PC-9 (cell line): ENCODE data around the gene NXF1. TPM values are rescaled to one million over a fixed set of nuclear protein-coding genes. Genes with fewer than 3 reads are reported as not detected.

Source experiments
- BruUV-seq: library from RNA; stranded (reverse); fragments of 400-500 nt; replicated peaks from 2 replicates; lab custom pipeline; 2021; lab: Mats Ljungman, UMichigan
- CTCF ChIA-PET: fragments of 300-600 bp; sonication (Branson Sonifier 250); formaldehyde crosslinking; loops from one replicate; lab custom pipeline; 2022; ENCODE audit warnings: antibody characterized with exemption; lab: Charles Lee
- POLR2A ChIA-PET: fragments of 300-600 bp; sonication (Branson Sonifier 250); formaldehyde crosslinking; loops from one replicate; lab custom pipeline; 2022; ENCODE audit warnings: antibody characterized with exemption; ENCODE audit not compliant: unreplicated experiment; lab: Charles Lee
- DNase-seq, 2 experiments: peaks; one replicate each; pipeline versions ENCODE4 v3.0.0 to v3.0.0-alpha.2; 2015 to 2022; ENCODE audit warnings: mixed read lengths in 1 of 2
- H2AFZ ChIP-seq: fragments of 200-600 bp; sonication (generic); 2 replicates; pipeline ENCODE4 v1.8.1; 2017; ENCODE audit warnings: antibody characterized with exemption
- H3F3A ChIP-seq: fragments of 200-600 bp; sonication (generic); 2 replicates; pipeline ENCODE4 v1.8.1; 2017; ENCODE audit warnings: antibody characterized with exemption, mild to moderate bottlenecking, low read depth; ENCODE audit not compliant: insufficient read depth
- H3K27ac ChIP-seq: fragments of 200-600 bp; sonication (generic); 2 replicates; pipeline ENCODE4 v1.6.1; 2016; ENCODE audit warnings: mixed run types
- H3K27me3 ChIP-seq: fragments of 200-600 bp; sonication (generic); 2 replicates; pipeline ENCODE4 v1.6.1; 2016; ENCODE audit warnings: low read depth, mixed run types; ENCODE audit not compliant: insufficient read depth
- H3K36me3 ChIP-seq: fragments of 200-600 bp; sonication (generic); 2 replicates; pipeline ENCODE4 v1.6.1; 2016; ENCODE audit warnings: low read depth, mixed run types
- H3K4me1 ChIP-seq: fragments of 200-600 bp; sonication (generic); replicated peaks from 2 replicates; pipeline ENCODE4 v1.6.1; 2016; ENCODE audit warnings: mixed run types; ENCODE audit not compliant: insufficient read depth
- H3K4me2 ChIP-seq: fragments of 200-600 bp; sonication (generic); 2 replicates; pipeline ENCODE4 v1.6.1; 2017; ENCODE audit warnings: mixed run types
- H3K4me3 ChIP-seq: fragments of 200-600 bp; sonication (generic); 2 replicates; pipeline ENCODE4 v1.6.1; 2016; ENCODE audit warnings: mixed run types
- H3K79me2 ChIP-seq: fragments of 200-600 bp; sonication (generic); 2 replicates; pipeline ENCODE4 v1.6.1; 2017; ENCODE audit warnings: low read depth, mixed run types
- H3K9me2 ChIP-seq: fragments of 200-600 bp; sonication (generic); 2 replicates; pipeline ENCODE4 v1.8.1; 2017; ENCODE audit warnings: mild to moderate bottlenecking; ENCODE audit not compliant: insufficient read depth
- H3K9me3 ChIP-seq: fragments of 200-600 bp; sonication (generic); 2 replicates; pipeline ENCODE4 v1.8.1; 2016; ENCODE audit warnings: low read depth; ENCODE audit not compliant: insufficient read depth
- H4K20me1 ChIP-seq: fragments of 200-600 bp; sonication (generic); 2 replicates; pipeline ENCODE4 v1.8.1; 2017; ENCODE audit not compliant: insufficient read depth
- CTCF ChIP-seq: fragments of 200-600 bp; sonication (generic); conservative IDR thresholded peaks from 2 replicates; pipeline ENCODE4 v1.6.1; 2017; ENCODE audit warnings: mixed run types, antibody characterized with exemption, mild to moderate bottlenecking, moderate library complexity
- EZH2 ChIP-seq: fragments of 200-600 bp; sonication (generic); IDR thresholded peaks from 2 replicates; pipeline ENCODE4 v1.8.0; 2017; ENCODE audit warnings: antibody characterized with exemption, low read depth
- intact Hi-C: fragments of 100-400 bp; cut with micrococcal nuclease; formaldehyde crosslinking; loops from one replicate; pipeline ENCODE4 v1.10.0; 2022; ENCODE audit not compliant: unreplicated experiment
- total RNA-seq: library from RNA; stranded (reverse); gene quantifications from 2 replicates; pipeline ENCODE4 v1.2.3, GENCODE V29; 2021

NXF1 gene
- total RNA-seq, 1 experiment from 2014 or later: 56.1 TPM

GRCh38 chr11:62832336-62833234, 27.3 kb upstream of the NXF1 start, which contains the start of gene TEX54:
TSS of gene TEX54 (minus strand) at chr11:62832841.
- Histone ChIP-seq H3K27ac (peak within 1 kb of the TSS; percentile 77), H3K79me2 (peaks cover 66% of the 10 kb centered on the region), H3K9me3 (no peaks in the 10 kb centered on the region), H2AFZ (peak within 1 kb of the TSS; percentile 76), H3F3A (peaks cover 39% of the 10 kb centered on the region), H3K27me3 (no peaks in the 10 kb centered on the region), H3K4me2 (peak within 1 kb of the TSS; percentile 100), H3K4me1 (peaks cover 22% of the 10 kb centered on the region), H4K20me1 (peaks cover 17% of the 10 kb centered on the region), H3K9me2 (no peaks in the 10 kb centered on the region), H3K4me3 (peak within 1 kb of the TSS; percentile 100), H3K36me3 (peaks cover 33% of the 10 kb centered on the region)
- intact Hi-C loops: loop anchor here (1.0 to 2.0 kb wide), 2 partner anchors 27 to 452 kb away; partner anchors contain the start of gene NXF1
- DNase-seq: peak in 1 of 2 experiments; percentile 3
- ChIA-PET CTCF (interaction anchor here (1.0 kb wide), 1 partner anchor 48 kb away, joined by 5 read pairs; the partner anchor contains the start of gene SLC3A2), POLR2A (interaction anchor here (0.6 to 1.3 kb wide), 6 partner anchors 9 to 168 kb away, joined by 5 to 19 read pairs (median 10); partner anchors contain the start of genes C11orf98, CSKMT, HNRNPUL2 and ZBTB3)
- TSS peak; percentile 82 for BruUV-seq
- TF ChIP-seq CTCF (no peak), EZH2 (no peak)

GRCh38 chr11:62831520-62832335, 26.5 kb upstream of the NXF1 start, which contains the start of gene STX5:
TSS of gene STX5 (minus strand) at chr11:62832051. CDS start at chr11:62831243, 808 bp downstream.
- Histone ChIP-seq H2AFZ (peak within 1 kb of the TSS; percentile 76), H4K20me1 (peaks cover 24% of the 10 kb centered on the region), H3K27ac (peak within 1 kb of the TSS; percentile 77), H3K9me2 (no peaks in the 10 kb centered on the region), H3K27me3 (no peaks in the 10 kb centered on the region), H3K4me2 (peak within 1 kb of the TSS; percentile 100), H3F3A (peaks cover 33% of the 10 kb centered on the region), H3K9me3 (no peaks in the 10 kb centered on the region), H3K36me3 (peaks cover 34% of the 10 kb centered on the region), H3K79me2 (peaks cover 64% of the 10 kb centered on the region), H3K4me3 (peak within 1 kb of the TSS; percentile 100), H3K4me1 (peaks cover 22% of the 10 kb centered on the region)
- TF ChIP-seq CTCF (no peak), EZH2 (no peak)
- POLR2A ChIA-PET: interaction anchor here (0.6 to 1.3 kb wide), 10 partner anchors 10 to 276 kb away, joined by 3 to 19 read pairs (median 8); partner anchors contain the start of genes C11orf98, CSKMT, HNRNPUL2 and ZBTB3
- intact Hi-C loops: loop anchor here (1.0 to 2.0 kb wide), 4 partner anchors 8 to 451 kb away; partner anchors contain the start of genes NXF1, TMEM179B and WDR74
- peak; percentile 96 to 99 for DNase-seq
- BruUV-seq: no TSS peak
- CTCF ChIA-PET: interaction anchor here (0.6 kb wide), 1 partner anchor 701 kb away, joined by 3 read pairs; no protein-coding TSS in a partner anchor
